ENCODE data around the gene GALNS. TPM values are rescaled to one million over a fixed set of nuclear protein-coding genes. Genes with fewer than 3 reads are reported as not detected.

GALNS gene
- total and polyA plus RNA-seq, 2 experiments from 2014 or later: 9.7 to 18.8 TPM

GRCh38 chr16:88884569-88885271 lies 28.0 kb upstream of the GALNS start (continued):
- TF ChIP-seq, protein P1, sequence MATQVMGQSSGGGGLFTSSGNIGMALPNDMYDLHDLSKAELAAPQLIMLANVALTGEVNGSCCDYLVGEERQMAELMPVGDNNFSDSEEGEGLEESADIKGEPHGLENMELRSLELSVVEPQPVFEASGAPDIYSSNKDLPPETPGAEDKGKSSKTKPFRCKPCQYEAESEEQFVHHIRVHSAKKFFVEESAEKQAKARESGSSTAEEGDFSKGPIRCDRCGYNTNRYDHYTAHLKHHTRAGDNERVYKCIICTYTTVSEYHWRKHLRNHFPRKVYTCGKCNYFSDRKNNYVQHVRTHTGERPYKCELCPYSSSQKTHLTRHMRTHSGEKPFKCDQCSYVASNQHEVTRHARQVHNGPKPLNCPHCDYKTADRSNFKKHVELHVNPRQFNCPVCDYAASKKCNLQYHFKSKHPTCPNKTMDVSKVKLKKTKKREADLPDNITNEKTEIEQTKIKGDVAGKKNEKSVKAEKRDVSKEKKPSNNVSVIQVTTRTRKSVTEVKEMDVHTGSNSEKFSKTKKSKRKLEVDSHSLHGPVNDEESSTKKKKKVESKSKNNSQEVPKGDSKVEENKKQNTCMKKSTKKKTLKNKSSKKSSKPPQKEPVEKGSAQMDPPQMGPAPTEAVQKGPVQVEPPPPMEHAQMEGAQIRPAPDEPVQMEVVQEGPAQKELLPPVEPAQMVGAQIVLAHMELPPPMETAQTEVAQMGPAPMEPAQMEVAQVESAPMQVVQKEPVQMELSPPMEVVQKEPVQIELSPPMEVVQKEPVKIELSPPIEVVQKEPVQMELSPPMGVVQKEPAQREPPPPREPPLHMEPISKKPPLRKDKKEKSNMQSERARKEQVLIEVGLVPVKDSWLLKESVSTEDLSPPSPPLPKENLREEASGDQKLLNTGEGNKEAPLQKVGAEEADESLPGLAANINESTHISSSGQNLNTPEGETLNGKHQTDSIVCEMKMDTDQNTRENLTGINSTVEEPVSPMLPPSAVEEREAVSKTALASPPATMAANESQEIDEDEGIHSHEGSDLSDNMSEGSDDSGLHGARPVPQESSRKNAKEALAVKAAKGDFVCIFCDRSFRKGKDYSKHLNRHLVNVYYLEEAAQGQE (IDR thresholded peaks at IDR 0.05; ENCODE audit: unreplicated experiment): no peak
- TF ChIP-seq, protein P2, sequence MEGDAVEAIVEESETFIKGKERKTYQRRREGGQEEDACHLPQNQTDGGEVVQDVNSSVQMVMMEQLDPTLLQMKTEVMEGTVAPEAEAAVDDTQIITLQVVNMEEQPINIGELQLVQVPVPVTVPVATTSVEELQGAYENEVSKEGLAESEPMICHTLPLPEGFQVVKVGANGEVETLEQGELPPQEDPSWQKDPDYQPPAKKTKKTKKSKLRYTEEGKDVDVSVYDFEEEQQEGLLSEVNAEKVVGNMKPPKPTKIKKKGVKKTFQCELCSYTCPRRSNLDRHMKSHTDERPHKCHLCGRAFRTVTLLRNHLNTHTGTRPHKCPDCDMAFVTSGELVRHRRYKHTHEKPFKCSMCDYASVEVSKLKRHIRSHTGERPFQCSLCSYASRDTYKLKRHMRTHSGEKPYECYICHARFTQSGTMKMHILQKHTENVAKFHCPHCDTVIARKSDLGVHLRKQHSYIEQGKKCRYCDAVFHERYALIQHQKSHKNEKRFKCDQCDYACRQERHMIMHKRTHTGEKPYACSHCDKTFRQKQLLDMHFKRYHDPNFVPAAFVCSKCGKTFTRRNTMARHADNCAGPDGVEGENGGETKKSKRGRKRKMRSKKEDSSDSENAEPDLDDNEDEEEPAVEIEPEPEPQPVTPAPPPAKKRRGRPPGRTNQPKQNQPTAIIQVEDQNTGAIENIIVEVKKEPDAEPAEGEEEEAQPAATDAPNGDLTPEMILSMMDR (conservative IDR thresholded peaks at IDR 0.05; ENCODE audit: low read depth in 2 of 2): no peak
- TF ChIP-seq NANOG (IDR thresholded peaks at IDR 0.05; ENCODE audit: borderline replicate concordance): no peak

- Histone ChIP-seq H2AFZ (no peak overlapping the region), H3F3A (replicated peaks; ENCODE audit: low read depth) (no peaks in the 10 kb centered on the region), H3K27me3 (ENCODE audit: insufficient read depth) (no peaks in the 10 kb centered on the region), H3K9me2 (ENCODE audit: insufficient read depth) (no peaks in the 10 kb centered on the region), H3K4me3 (no peak overlapping the region), H3K27ac (ENCODE audit: low read depth) (no peak overlapping the region), H4K20me1 (replicated peaks; ENCODE audit: insufficient read depth) (no peaks in the 10 kb centered on the region), H3K4me1 (ENCODE audit: insufficient read depth) (no peaks in the 10 kb centered on the region), H3K4me2 (no peak overlapping the region), H3K36me3 (ENCODE audit: insufficient read depth) (no peaks in the 10 kb centered on the region), H3K79me2 (replicated peaks; ENCODE audit: insufficient read depth) (no peaks in the 10 kb centered on the region)
- Mint-ChIP-seq H3K4me1 (no peaks in the 10 kb centered on the region), H3K27me3 (ENCODE audit: insufficient read depth, low read depth, poor library complexity) (peaks cover 22% of the 10 kb centered on the region), H3K9me3 (no peaks in the 10 kb centered on the region; the same call in 1 of the 3 replicates), H3K4me3 (no peak overlapping the region), H3K36me3 (ENCODE audit: low read depth) (no peaks in the 10 kb centered on the region), H3K27ac (no peak overlapping the region)
- no peak for ATAC-seq
- TF ChIP-seq ZNF331 (CRISPR knock-in tag; IDR thresholded peaks at IDR 0.05; ENCODE audit: low read depth) (no peak), CREB1 (CRISPR knock-in tag; IDR thresholded peaks at IDR 0.05; ENCODE audit: low read depth) (no peak), ZNF114 (CRISPR knock-in tag; IDR thresholded peaks at IDR 0.05) (no peak), JUNB (IDR thresholded peaks at IDR 0.05; ENCODE audit: unreplicated experiment) (no peak), STAT1 (IDR thresholded peaks at IDR 0.05; ENCODE audit: unreplicated experiment) (no peak), ZNF462 (CRISPR knock-in tag; IDR thresholded peaks at IDR 0.05) (no peak), EZH2phosphoT487 (IDR thresholded peaks at IDR 0.05; ENCODE audit: unreplicated experiment) (no peak)
- TF ChIP-seq, protein P2 (conservative IDR thresholded peaks at IDR 0.05; ENCODE audit: low read depth in 2 of 2): no peak
- no peak for DNase-seq (ENCODE audit: low spot score)
These were observed 27.2 kb upstream of the GALNS start for GRCh38 chr16:88883946-88884345.

Measured in GM23338 (cell line).